Astrocyte (in vitro differentiated cells and primary cell): ENCODE measurements around the gene AKAP8L.

Experiments
- CTCF ChIP-seq: IDR thresholded peaks from 2 replicates; pipeline ENCODE4 v1.5.1; 2011; ENCODE audit warnings: low read depth, mild to moderate bottlenecking, inconsistent platforms, low read length, moderate library complexity; ENCODE audit not compliant: insufficient read depth
- EZH2 ChIP-seq: IDR thresholded peaks from 2 replicates; pipeline ENCODE4 v1.6.1; 2012; ENCODE audit warnings: mild to moderate bottlenecking, low read length, inconsistent platforms; ENCODE audit not compliant: insufficient read depth

GRCh38 chr19:15374105-15374651 lies 44.6 kb downstream of the AKAP8L start:
- no peak for TF ChIP-seq CTCF
- TF ChIP-seq EZH2, result no peak
